GM12878 (cell line): Measurements from ENCODE around the gene LIMS1.

Experiments
- CHD2 ChIP-seq: IDR thresholded peaks from 2 replicates; pipeline ENCODE4 v1.6.1; 2011; ENCODE audit warnings: low read depth, low read length, improper control_type of control experiment, borderline replicate concordance
- CTCF ChIP-seq, 3 experiments: IDR thresholded peaks in 2 of 3; conservative IDR thresholded peaks in 1 of 3; 2 replicates each; pipeline ENCODE4 v1.5.1; 2011; ENCODE audit warnings: low read depth in 3 of 3, low read length in 3 of 3, mild to moderate bottlenecking in 3 of 3, control low read depth in 2 of 3, moderate library complexity in 2 of 3, inconsistent platforms in 1 of 3, mixed read lengths in 1 of 3; ENCODE audit not compliant: control insufficient read depth in 2 of 3, insufficient read depth in 1 of 3; ENCODE audit errors: extremely low read depth in 1 of 3
- EZH2 ChIP-seq: IDR thresholded peaks from 2 replicates; pipeline ENCODE4 v1.6.1; 2012; ENCODE audit warnings: low read depth, mild to moderate bottlenecking, control low read depth, inconsistent platforms, low read length, borderline replicate concordance; ENCODE audit not compliant: control insufficient read depth
- POLR2A ChIP-seq: IDR thresholded peaks from 2 replicates; pipeline ENCODE4 v1.6.1; 2011; ENCODE audit warnings: low read depth, mild to moderate bottlenecking, low read length
- USF2 ChIP-seq: IDR thresholded peaks from 2 replicates; pipeline ENCODE4 v1.6.1; 2011; ENCODE audit warnings: low read depth, low read length, improper control_type of control experiment, borderline replicate concordance

GRCh38 chr2:108536911-108537310 is 2.6 kb downstream of the LIMS1 start:
- TF ChIP-seq CTCF (IDR thresholded peaks at IDR 0.05 in 2 of 3, conservative IDR thresholded peaks at IDR 0.05 in 1 of 3; ENCODE audit: control insufficient read depth in 2 of 3, extremely low read depth in 1 of 3, insufficient read depth in 1 of 3, low read depth in 3 of 3, low read length in 3 of 3) (no peak), USF2 (no peak), CHD2 (no peak), POLR2A (no peak), EZH2 (no peak)
